NCI-H2081 treated with DMSO at 0.1 percent for 48 hours (cell line): ENCODE data around the gene NTN1.

Experiments
- DNase-seq: peaks from one replicate; lab custom pipeline; 2025; lab: John Stamatoyannopoulos, UW

The NTN1 gene

GRCh38 chr17:9218064-9218635 lies 196.8 kb downstream of the NTN1 start:
- no peak for DNase-seq

DNA sequence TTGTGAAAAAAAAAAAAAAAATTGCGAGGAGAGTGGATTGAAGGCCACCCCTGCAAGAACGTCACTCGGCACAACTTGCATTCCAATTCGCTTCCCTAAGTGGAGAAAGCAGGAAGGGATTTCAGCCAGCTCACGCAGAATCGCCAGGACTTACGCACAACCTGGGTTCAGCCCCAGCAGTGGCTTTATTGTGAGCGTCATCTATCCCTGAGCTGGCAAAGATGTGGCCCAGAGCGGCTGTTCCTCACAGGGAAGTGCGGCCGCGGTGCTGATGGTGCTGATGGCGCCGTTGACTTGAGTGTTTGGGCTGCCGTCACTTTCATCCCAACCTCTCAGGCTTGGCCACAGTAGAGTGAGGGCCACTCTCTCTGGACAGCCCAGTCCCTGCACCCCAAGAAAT lies 197.6 kb downstream of the NTN1 start:
- no peak for DNase-seq

- no peak for DNase-seq
Measured at GRCh38 chr17:9219631-9220397, 198.5 kb downstream of the NTN1 start.

GRCh38 chr17:9220398-9221146 lies 199.3 kb downstream of the NTN1 start:
- DNase-seq = no peak

DNA sequence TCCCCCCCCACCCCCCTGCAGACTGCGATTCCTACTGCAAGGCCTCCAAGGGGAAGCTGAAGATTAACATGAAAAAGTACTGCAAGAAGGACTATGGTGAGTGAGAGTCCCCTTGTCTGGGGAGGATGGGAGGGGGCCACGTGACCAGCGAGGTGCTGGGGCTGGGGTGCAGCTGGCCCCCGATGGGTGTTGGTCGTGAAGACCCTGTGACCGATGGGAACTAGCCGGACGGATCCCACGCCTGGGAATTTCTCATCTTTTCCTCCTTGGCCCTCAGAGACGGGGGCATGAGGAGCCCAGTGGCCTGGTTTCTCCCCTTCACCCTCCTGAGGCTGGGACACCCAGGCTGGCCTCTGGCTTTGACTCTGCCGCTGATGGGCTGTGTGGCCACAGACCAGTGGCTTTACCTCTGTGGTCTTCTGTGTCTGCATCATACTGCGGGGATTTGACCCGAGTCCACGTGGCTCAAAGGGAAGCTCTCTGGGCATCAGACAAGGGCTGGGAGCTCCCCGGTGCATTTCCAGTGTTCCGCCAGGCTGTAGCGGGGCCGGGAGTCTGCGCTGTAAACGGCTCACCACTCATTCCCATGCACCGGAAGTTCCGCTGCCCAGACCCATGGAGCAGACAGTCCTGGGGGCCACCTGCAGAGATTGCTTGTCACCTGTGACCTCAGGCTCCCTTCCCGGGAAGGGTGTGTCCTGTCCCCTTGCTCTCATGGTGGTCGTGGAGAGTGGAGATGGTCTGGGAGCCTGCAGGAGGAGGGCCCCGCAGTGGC lies 200.0 kb downstream of the NTN1 start:
- no peak for DNase-seq

- no peak for DNase-seq
Measured at GRCh38 chr17:9221922-9222180, 200.5 kb downstream of the NTN1 start.

DNA sequence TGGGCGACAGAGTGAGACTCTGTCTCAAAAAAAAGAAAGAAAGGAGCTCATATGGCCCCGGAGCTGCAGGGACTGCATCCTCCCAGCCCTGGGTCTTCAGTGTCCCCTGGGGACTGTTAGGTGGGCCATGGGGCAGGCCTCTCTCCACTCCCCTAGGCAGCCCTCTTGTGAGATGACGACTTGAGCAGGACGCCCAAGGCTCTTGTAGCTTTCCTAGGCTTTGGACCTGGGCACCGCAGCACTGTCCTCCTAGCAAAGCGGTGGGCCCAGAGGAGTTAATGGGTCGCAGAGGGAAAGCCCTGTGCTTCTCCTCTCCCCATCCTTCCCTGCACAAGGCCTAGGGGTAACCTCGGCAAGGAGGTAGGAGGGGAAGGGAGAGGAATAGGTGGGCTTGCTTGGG lies 202.2 kb downstream of the NTN1 start:
- DNase-seq = no peak

DNA sequence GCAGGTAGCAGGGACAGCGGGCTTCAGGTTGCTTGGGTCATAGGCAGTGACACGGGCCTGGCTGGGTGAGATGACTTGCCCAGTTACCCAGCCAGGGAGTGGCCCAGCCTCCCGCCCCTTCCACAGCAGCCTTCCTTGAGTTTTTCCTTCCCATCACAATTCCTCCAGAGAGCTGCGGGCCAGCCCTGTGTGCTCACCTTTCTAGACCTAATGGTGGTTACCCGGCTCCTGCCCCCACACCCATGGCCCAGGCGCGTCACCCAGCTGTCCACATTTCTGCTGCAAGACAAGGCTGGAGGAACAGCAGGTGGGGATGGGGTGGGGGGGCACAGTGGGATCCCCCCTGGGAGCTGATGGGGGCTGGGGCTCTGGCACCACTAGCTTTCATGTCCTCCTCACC lies 203.2 kb downstream of the NTN1 start:
- DNase-seq = no peak

DNA sequence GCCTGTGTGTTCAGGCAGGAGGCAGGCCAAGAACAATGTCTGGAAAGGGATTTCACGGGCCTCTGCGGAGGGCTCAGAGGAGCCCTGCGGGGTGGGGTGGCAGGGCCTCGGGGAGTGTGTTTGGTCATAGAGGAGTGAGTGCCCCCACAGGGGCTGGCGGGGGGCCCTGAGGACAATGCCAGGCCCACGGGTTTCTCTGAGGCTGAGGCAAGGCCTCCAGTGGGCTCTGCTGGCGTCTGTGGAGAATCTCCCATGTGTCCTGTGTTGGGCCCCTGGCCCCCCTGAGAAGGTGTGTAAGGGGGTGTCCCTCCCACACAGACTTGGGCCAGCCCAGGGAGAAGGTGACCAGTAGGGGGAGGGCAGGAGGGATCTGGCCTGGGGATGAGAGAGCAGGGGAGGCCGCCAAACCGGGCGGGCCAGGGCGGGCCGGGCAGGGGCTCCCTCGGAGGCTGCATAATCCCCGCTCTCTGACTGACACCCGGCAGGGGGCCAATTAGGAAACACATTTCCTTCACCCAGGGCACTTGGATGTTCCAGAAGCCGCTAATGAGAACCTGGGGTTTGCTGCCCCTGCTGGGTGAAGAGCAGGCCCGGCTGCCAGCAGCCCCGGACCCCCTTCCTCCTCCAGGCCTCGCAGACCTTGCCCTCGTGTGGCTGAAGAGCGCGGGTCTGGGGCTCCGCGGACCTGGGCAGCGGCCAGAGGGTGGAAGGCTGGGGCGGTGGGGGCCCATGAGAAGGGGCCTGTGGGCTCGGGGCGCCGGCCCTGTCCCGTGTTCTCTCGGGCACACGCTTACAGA lies 204.2 kb downstream of the NTN1 start:
- DNase-seq = no peak

- DNase-seq = no peak
Measured at GRCh38 chr17:9226130-9226793, 205.0 kb downstream of the NTN1 start.

DNA sequence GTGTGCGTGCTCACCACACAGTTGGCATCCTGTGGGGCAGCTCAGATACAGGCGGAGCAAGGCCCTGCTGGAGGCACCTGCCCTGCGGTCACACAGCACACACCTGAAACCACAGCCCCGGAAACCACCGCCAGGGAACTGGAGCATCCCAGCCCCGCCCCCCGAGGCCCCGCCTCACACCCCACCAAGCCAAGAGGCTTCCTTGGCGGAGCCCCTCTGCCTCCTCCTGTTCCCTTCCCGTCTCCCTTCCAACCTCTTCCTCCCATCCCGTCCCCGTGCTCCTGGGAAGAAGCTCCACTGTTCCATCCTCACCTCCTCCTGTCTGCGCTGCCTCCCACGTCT lies 205.5 kb downstream of the NTN1 start:
- no peak for DNase-seq

- DNase-seq = no peak
Measured at GRCh38 chr17:9227819-9228407, 206.6 kb downstream of the NTN1 start.

DNA sequence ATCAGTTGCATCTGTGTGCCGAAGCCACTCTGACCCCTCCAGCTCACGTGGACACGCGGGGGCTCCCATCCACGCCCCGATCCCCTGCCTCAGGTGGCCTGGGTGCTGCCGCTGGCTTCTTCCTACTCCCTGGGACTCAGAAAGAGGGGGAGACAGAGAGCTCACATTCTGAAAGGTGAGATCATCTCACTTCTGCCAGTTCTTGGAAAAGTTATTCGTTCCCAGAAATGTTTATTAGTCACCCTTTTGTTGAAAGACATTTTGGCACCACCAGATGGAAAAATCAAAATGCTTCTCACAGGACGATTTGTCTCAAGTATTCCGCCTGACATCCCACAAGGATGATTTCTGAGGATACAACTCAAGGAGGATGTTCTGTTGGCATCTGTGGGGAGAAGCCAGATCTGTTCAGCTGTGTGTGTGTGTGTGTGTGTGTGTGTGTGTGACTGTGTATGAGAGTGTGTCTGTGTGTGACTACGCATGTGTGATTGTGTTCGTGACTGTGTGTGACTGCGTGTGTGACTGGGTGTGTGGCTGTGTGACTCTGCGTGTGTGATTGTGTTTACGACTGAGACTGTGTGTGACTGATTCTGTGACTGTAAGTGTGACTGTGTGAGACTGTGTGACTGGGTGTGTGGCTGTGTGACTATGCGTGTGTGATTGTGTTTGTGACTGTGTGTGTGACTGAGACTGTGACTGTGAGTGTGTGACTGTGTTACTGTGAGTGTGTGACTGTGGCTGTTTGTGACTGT lies 207.3 kb downstream of the NTN1 start:
- DNase-seq = no peak

DNA sequence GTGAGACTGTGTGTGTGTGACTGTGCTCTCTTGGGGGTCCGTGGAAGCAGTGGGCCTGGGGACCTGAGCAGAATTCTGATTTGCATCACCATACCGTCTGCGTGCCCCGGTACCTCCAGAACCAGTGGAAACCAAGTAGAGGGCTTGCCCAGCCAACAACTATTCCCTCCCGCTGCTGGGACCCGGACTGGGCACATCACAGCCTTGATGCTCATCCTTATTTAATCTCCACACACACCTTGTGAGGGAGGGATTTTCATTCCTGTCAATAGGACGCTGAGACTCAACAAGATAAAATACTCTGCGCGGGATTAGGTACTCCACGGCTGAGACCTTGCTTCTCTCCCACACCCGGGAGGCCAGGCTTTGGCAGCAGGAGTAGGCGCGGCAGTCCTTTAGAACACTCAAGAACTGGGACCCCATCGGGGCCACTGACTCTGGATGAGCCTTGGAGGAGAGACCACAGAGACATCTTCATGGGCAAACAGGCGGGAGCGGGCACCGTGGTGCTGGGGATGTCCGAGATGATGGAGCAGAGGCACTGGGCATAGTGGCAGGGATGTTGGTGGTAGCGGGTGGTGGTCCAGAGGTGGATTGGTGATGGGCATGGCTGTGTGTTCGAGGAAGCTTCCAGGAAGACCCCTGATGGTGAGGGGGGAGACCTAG lies 208.0 kb downstream of the NTN1 start:
- no peak for DNase-seq

GRCh38 chr17:9229826-9230201 lies 208.5 kb downstream of the NTN1 start:
- no peak for DNase-seq

GRCh38 chr17:9230346-9230745 lies 209.0 kb downstream of the NTN1 start:
- DNase-seq = no peak

GRCh38 chr17:9230861-9231260 lies 209.6 kb downstream of the NTN1 start:
- no peak for DNase-seq

DNA sequence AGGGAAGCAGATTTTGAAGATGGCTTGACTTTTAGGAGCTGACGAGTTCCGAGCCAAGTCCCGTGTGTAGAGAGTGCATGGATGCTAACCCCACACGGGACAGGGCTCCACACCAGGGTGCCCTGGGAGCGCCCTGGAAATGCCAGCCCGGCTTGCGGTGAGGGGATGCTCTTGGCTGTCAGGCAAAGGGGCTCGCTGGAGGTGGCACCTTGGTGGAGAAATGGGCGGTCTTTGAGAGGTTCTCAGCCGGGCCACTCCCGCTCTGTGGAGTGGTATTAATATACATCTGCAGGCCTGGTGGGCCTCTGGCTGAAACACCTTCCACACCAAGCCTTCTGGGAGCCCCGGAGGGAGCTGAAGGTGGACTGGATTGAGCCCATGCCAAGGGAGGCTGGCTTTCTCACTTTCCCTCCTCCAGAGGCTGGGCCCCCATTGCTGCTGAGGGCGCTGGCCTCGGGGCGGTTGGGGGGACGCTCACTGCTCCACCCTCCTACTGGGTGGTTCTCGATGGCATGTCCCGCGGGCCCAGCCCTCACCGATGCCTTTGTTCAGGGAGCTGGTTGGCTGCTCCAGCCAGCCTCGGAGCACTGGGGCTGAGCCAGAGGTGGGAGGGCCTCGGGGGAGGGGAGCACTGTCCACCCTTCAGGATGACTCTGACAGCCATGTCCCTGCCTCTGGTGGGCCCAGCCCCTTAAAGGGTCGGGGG lies 210.3 kb downstream of the NTN1 start:
- DNase-seq = no peak

- no peak for DNase-seq
Measured at GRCh38 chr17:9232155-9232475, 210.8 kb downstream of the NTN1 start.
